Neural cell (in vitro differentiated cells): ENCODE measurements around the gene ATP6V1B1. TPM values are rescaled to one million over a fixed set of nuclear protein-coding genes. Genes with fewer than 3 reads are reported as not detected.

Source experiments
- H2AFZ ChIP-seq: fragments of 200-600, 300-800 bp; sonication (generic), shearing (Covaris generic); 2 replicates; pipeline ENCODE4 v1.6.0; 2014; ENCODE audit warnings: low read depth, mild to moderate bottlenecking, antibody characterized with exemption, low read length, moderate library complexity
- H3F3A ChIP-seq: fragments of 200-600 bp; shearing (Covaris generic); 2 replicates; pipeline ENCODE4 v1.6.1; 2016; ENCODE audit warnings: mild to moderate bottlenecking, moderate library complexity, mixed read lengths, antibody characterized with exemption, low read length; ENCODE audit not compliant: insufficient read depth, poor library complexity, severe bottlenecking
- H3K27ac ChIP-seq: fragments of 200-600, 300-800 bp; sonication (generic), shearing (Covaris generic); 2 replicates; pipeline ENCODE4 v1.5.1; 2014; ENCODE audit warnings: mild to moderate bottlenecking, low read length, moderate library complexity
- H3K27me3 ChIP-seq: fragments of 300-800, 200-600 bp; sonication (generic), shearing (Covaris generic); 2 replicates; pipeline ENCODE4 v1.6.0; 2014; ENCODE audit warnings: mild to moderate bottlenecking, low read depth, low read length, moderate library complexity; ENCODE audit not compliant: insufficient read depth
- H3K36me3 ChIP-seq: fragments of 300-800, 200-600 bp; sonication (generic), shearing (Covaris generic); 2 replicates; pipeline ENCODE4 v1.5.1; 2014; ENCODE audit warnings: mild to moderate bottlenecking, antibody characterized with exemption, low read length, moderate library complexity; ENCODE audit not compliant: insufficient read depth
- H3K4me2 ChIP-seq: fragments of 300-800, 200-600 bp; sonication (generic), shearing (Covaris generic); 2 replicates; pipeline ENCODE4 v1.6.0; 2014; ENCODE audit warnings: mild to moderate bottlenecking, low read length
- H3K4me3 ChIP-seq: fragments of 300-800, 200-600 bp; sonication (generic), shearing (Covaris generic); 2 replicates; pipeline ENCODE4 v1.5.1; 2014; ENCODE audit warnings: mild to moderate bottlenecking, low read length, moderate library complexity
- H3K79me2 ChIP-seq: fragments of 200-600 bp; shearing (Covaris generic); replicated peaks from 2 replicates; pipeline ENCODE4 v1.6.0; 2014; ENCODE audit warnings: mild to moderate bottlenecking, low read length, moderate library complexity; ENCODE audit not compliant: insufficient read depth
- H3K9ac ChIP-seq: fragments of 300-800, 200-600 bp; sonication (generic), shearing (Covaris generic); 2 replicates; pipeline ENCODE4 v1.6.1; 2016; ENCODE audit warnings: mild to moderate bottlenecking, low read length, mixed read lengths
- H3K9me2 ChIP-seq: fragments of 200-600 bp; shearing (Covaris generic); 2 replicates; pipeline ENCODE4 v1.6.1; 2016; ENCODE audit warnings: mild to moderate bottlenecking, low read length, mixed read lengths; ENCODE audit not compliant: insufficient read depth
- H3K9me3 ChIP-seq: fragments of 200-600, 300-800 bp; sonication (generic), shearing (Covaris generic); 2 replicates; pipeline ENCODE4 v1.6.1; 2016; ENCODE audit warnings: mild to moderate bottlenecking, mixed run types, low read length, moderate library complexity, mixed read lengths
- H4K20me1 ChIP-seq: fragments of 200-600 bp; shearing (Covaris generic); 2 replicates; pipeline ENCODE4 v1.6.1; 2016; ENCODE audit warnings: mild to moderate bottlenecking, mixed run types; ENCODE audit not compliant: insufficient read depth
- EP300 ChIP-seq: fragments of 450-650 bp; conservative IDR thresholded peaks from 2 replicates; pipeline ENCODE4 v1.6.1; 2014; ENCODE audit warnings: antibody characterized with exemption, mild to moderate bottlenecking, moderate library complexity; ENCODE audit not compliant: poor library complexity, severe bottlenecking
- EZH2 ChIP-seq: fragments of 200-600, 300-800 bp; shearing (Covaris generic), sonication (generic); IDR thresholded peaks from 2 replicates; pipeline ENCODE4 v1.6.1; 2014; ENCODE audit warnings: antibody characterized with exemption, low read length, borderline replicate concordance, mild to moderate bottlenecking; ENCODE audit not compliant: insufficient read depth, poor library complexity, severe bottlenecking
- MXI1 ChIP-seq: fragments of 450-650 bp; conservative IDR thresholded peaks from 2 replicates; pipeline ENCODE4 v1.6.1; 2014; ENCODE audit warnings: antibody characterized with exemption, mild to moderate bottlenecking; ENCODE audit not compliant: poor library complexity, severe bottlenecking
- POLR2AphosphoS5 ChIP-seq: IDR thresholded peaks from 2 replicates; pipeline ENCODE4 v1.6.1; 2012
- RAD21 ChIP-seq: fragments of 450-650 bp; conservative IDR thresholded peaks from 2 replicates; pipeline ENCODE4 v1.6.1; 2014; ENCODE audit warnings: antibody characterized with exemption, mild to moderate bottlenecking, moderate library complexity
- SMC3 ChIP-seq: fragments of 450-650 bp; conservative IDR thresholded peaks from 2 replicates; pipeline ENCODE4 v1.6.1; 2014; ENCODE audit warnings: antibody characterized with exemption, mild to moderate bottlenecking, moderate library complexity; ENCODE audit not compliant: poor library complexity
- TAF1 ChIP-seq: IDR thresholded peaks from 2 replicates; pipeline ENCODE4 v1.6.1; 2012; ENCODE audit warnings: low read depth
- polyA plus RNA-seq: library from polyadenylated mRNA; depleted of rRNA; stranded (reverse); fragments of >200 nt; gene quantifications from 2 replicates; pipeline ENCODE4 v1.2.3, GENCODE V29; 2014
- TF ChIP-seq, protein P1 (sequence below): fragments of 450-650 bp; IDR thresholded peaks from 2 replicates; pipeline ENCODE4 v1.5.1; 2014; ENCODE audit warnings: antibody characterized with exemption, mild to moderate bottlenecking, moderate library complexity; ENCODE audit not compliant: poor library complexity, severe bottlenecking
- TF ChIP-seq, protein P2 (sequence below): IDR thresholded peaks from 2 replicates; pipeline ENCODE4 v1.6.1; 2012; ENCODE audit warnings: borderline replicate concordance

ATP6V1B1 gene
- polyA plus RNA-seq, 1 donor from 2014 or later: 0.12 TPM

DNA sequence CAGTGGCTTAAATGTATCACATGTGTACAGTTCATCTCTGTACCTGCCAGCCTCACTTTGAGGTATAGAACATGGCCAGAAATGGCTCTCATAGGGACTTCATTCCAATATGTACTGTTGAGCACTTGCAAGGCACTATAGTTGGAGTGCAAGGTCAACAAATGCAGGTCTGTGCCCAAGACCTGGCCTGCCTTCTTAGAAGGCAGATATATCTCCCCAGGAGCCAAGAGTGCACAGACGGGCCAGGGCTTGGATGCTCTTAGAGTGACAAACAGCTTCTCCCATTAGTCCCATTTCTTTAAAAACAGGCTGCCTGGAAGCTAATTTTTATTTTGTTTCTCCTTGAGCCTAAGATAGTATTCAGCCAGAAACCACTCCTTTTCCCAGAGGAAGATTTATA is 51.7 kb downstream of the ATP6V1B1 start:
- no peak overlapping the region for H3K27ac ChIP-seq

GRCh38 chr2:70988151-70988550 is 52.5 kb downstream of the ATP6V1B1 start:
- H3K9me2 ChIP-seq: no peaks in the 10 kb centered on the region
- H4K20me1 ChIP-seq: no peaks in the 10 kb centered on the region
- no peak overlapping the region for H3K27ac ChIP-seq
- H3K36me3 ChIP-seq: peaks cover 8% of the 10 kb centered on the region
- H3K4me2 ChIP-seq: no peak overlapping the region
- H3K27me3 ChIP-seq: no peaks in the 10 kb centered on the region
- no peak overlapping the region for H3K4me3 ChIP-seq
- H3F3A ChIP-seq: no peaks in the 10 kb centered on the region
- H3K9ac ChIP-seq: no peak overlapping the region
- TF ChIP-seq SMC3: no peak
- no peak for TF ChIP-seq EZH2
- TF ChIP-seq RAD21: no peak
- no peak for TF ChIP-seq TAF1
- no peak for TF ChIP-seq POLR2AphosphoS5
- no peak for TF ChIP-seq MXI1
- TF ChIP-seq, protein P1, sequence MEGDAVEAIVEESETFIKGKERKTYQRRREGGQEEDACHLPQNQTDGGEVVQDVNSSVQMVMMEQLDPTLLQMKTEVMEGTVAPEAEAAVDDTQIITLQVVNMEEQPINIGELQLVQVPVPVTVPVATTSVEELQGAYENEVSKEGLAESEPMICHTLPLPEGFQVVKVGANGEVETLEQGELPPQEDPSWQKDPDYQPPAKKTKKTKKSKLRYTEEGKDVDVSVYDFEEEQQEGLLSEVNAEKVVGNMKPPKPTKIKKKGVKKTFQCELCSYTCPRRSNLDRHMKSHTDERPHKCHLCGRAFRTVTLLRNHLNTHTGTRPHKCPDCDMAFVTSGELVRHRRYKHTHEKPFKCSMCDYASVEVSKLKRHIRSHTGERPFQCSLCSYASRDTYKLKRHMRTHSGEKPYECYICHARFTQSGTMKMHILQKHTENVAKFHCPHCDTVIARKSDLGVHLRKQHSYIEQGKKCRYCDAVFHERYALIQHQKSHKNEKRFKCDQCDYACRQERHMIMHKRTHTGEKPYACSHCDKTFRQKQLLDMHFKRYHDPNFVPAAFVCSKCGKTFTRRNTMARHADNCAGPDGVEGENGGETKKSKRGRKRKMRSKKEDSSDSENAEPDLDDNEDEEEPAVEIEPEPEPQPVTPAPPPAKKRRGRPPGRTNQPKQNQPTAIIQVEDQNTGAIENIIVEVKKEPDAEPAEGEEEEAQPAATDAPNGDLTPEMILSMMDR: no peak
- TF ChIP-seq EP300: no peak
- TF ChIP-seq, protein P2, sequence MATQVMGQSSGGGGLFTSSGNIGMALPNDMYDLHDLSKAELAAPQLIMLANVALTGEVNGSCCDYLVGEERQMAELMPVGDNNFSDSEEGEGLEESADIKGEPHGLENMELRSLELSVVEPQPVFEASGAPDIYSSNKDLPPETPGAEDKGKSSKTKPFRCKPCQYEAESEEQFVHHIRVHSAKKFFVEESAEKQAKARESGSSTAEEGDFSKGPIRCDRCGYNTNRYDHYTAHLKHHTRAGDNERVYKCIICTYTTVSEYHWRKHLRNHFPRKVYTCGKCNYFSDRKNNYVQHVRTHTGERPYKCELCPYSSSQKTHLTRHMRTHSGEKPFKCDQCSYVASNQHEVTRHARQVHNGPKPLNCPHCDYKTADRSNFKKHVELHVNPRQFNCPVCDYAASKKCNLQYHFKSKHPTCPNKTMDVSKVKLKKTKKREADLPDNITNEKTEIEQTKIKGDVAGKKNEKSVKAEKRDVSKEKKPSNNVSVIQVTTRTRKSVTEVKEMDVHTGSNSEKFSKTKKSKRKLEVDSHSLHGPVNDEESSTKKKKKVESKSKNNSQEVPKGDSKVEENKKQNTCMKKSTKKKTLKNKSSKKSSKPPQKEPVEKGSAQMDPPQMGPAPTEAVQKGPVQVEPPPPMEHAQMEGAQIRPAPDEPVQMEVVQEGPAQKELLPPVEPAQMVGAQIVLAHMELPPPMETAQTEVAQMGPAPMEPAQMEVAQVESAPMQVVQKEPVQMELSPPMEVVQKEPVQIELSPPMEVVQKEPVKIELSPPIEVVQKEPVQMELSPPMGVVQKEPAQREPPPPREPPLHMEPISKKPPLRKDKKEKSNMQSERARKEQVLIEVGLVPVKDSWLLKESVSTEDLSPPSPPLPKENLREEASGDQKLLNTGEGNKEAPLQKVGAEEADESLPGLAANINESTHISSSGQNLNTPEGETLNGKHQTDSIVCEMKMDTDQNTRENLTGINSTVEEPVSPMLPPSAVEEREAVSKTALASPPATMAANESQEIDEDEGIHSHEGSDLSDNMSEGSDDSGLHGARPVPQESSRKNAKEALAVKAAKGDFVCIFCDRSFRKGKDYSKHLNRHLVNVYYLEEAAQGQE: no peak
- H3K9me3 ChIP-seq: no peaks in the 10 kb centered on the region
- H2AFZ ChIP-seq: no peak overlapping the region
- peaks cover 6% of the 10 kb centered on the region for H3K79me2 ChIP-seq

More for the DNA sequence above, 51.7 kb downstream of the ATP6V1B1 start:
- Histone ChIP-seq H3K4me2 (no peak overlapping the region), H4K20me1 (no peaks in the 10 kb centered on the region), H3K9me2 (no peaks in the 10 kb centered on the region), H3K9me3 (no peaks in the 10 kb centered on the region), H2AFZ (no peak overlapping the region), H3K9ac (no peak overlapping the region), H3K27me3 (no peaks in the 10 kb centered on the region), H3F3A (no peaks in the 10 kb centered on the region), H3K79me2 (no peaks in the 10 kb centered on the region), H3K4me3 (no peak overlapping the region), H3K36me3 (peaks cover 8% of the 10 kb centered on the region)
- TF ChIP-seq SMC3 (no peak), EZH2 (no peak), TAF1 (no peak), MXI1 (no peak), RAD21 (no peak), POLR2AphosphoS5 (no peak), EP300 (no peak)
- TF ChIP-seq, protein P2: no peak
- TF ChIP-seq, protein P1: no peak
